ENCODE measurements around the gene SEC16A.

Gene SEC16A

GRCh38 chr9:136484153-136485048, 1.6 kb upstream of the SEC16A start:
- H3K9me3 ChIP-seq (ENCODE audit: control insufficient read depth, low read length): no peaks in the 10 kb centered on the region
- H3K27me3 ChIP-seq (replicated peaks; ENCODE audit: control insufficient read depth, insufficient read depth, low read length, poor library complexity, severe bottlenecking): no peaks in the 10 kb centered on the region
- DNase-seq: peak in 2 of 3 donors; percentile 5 to 8
- peaks cover 21% of the 10 kb centered on the region for H3K4me1 ChIP-seq (ENCODE audit: control insufficient read depth, insufficient read depth, low read length, poor library complexity, severe bottlenecking)
- peaks cover 3% of the 10 kb centered on the region for H3K36me3 ChIP-seq (ENCODE audit: control insufficient read depth, insufficient read depth, low read length)
- H3K4me3 ChIP-seq (ENCODE audit: insufficient read depth, low read depth, low read length, poor library complexity, severe bottlenecking): peak overlapping the region; percentile 49
- peak overlapping the region; percentile 91 for H3K27ac ChIP-seq (ENCODE audit: insufficient read depth, low read length, poor library complexity, severe bottlenecking)

DNA sequence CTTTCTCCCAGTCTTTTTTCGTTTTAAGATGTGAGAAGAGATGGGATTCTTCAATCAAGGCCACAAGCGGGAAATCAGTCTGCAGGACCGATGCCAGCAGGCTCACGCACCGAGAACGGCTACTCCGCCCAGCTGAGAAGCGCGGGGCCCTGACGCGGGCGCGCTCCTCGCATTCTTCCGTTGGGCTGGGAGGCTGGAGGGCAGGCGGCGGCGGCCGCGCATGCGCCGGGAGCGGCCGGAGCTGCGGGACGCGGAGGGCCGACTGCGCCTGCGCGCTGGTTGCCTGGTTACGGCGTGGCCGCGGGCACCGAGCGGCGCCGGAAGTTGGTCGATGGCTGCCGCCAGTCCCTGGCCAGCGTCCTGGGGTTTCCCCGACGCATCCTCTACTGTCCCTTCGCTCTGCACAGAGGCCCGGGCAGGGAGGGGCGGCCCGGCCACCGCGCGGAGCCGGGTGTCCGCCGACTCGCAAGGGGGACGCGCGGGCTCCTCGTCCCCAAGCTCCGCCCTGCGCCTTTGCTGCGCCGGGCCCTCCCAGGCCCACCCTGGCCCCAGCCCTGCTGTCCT, 831 bp upstream of the SEC16A start:
- Histone ChIP-seq H3K4me3 (ENCODE audit: insufficient read depth, low read depth, low read length, poor library complexity, severe bottlenecking) (peak overlapping the region; percentile 49), H3K27me3 (replicated peaks; ENCODE audit: control insufficient read depth, insufficient read depth, low read length, poor library complexity, severe bottlenecking) (no peaks in the 10 kb centered on the region), H3K36me3 (ENCODE audit: control insufficient read depth, insufficient read depth, low read length) (peaks cover 3% of the 10 kb centered on the region), H3K27ac (ENCODE audit: insufficient read depth, low read length, poor library complexity, severe bottlenecking) (peak overlapping the region; percentile 91), H3K4me1 (ENCODE audit: control insufficient read depth, insufficient read depth, low read length, poor library complexity, severe bottlenecking) (peaks cover 21% of the 10 kb centered on the region), H3K9me3 (ENCODE audit: control insufficient read depth, low read length) (no peaks in the 10 kb centered on the region)
- DNase-seq: peak; percentile 86 to 93 (median 92)

DNA sequence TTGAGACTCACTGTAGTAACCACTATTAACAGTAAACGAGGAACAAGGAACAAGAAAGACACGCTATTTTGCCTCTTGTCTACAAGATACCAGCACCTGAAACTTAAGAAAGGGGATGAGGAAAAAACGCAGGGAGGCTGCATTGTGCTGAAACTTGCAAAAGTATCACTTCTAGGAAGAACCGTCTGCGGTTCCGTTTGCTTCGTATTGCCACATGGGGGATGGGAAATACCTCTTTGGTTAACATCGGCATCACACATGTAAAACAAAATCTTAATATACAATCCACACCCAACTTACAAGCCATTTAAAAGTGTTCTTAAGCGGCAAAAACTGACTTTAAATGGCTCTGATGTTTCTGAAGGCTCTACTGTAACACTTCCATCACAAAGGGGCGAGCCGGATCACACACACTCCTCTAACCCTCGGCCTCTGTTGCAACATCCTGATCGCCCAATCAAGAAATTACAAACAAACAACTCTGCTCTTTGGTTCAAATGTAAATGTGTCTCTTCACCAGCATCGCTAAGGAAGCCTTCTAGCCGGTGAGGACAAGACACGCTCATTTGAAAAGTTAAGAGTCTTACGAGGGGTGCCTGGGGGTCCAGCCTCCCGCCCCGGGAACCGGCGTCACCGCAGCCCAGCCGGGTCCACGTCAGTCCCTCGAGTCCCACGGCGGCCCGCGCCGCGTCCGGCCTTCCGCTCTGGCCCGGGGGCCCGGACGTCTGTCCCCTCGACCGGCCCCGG, 621 bp downstream of the SEC16A start:
- peak in 2 of 3 donors; percentile 5 to 29 for DNase-seq
- H3K27me3 ChIP-seq (replicated peaks; ENCODE audit: control insufficient read depth, insufficient read depth, low read length, poor library complexity, severe bottlenecking): no peaks in the 10 kb centered on the region
- H3K4me3 ChIP-seq (ENCODE audit: insufficient read depth, low read depth, low read length, poor library complexity, severe bottlenecking): peak overlapping the region; percentile 92
- H3K9me3 ChIP-seq (ENCODE audit: control insufficient read depth, low read length): no peaks in the 10 kb centered on the region
- peak overlapping the region; percentile 96 for H3K27ac ChIP-seq (ENCODE audit: insufficient read depth, low read length, poor library complexity, severe bottlenecking)
- peaks cover 16% of the 10 kb centered on the region for H3K36me3 ChIP-seq (ENCODE audit: control insufficient read depth, insufficient read depth, low read length)
- peaks cover 21% of the 10 kb centered on the region for H3K4me1 ChIP-seq (ENCODE audit: control insufficient read depth, insufficient read depth, low read length, poor library complexity, severe bottlenecking)

DNA sequence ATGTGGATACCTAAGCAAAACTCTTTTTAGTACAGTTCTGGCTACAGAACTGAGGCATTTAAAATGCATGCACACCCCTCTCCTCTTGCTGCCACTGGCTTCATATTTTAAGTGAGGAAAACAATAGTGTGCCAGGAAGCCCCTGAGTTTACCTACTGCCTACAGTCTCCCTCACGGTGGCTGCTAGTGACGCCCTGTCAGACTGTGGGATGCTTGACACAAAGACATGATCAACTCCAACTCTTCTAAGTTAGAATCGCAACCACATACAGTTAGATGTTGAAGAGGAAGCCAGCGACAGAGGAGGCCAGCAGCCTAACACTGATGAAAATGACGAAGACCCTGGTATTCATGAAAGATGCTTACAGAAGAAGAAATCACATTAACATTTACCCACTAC, 1.3 kb downstream of the SEC16A start:
- DNase-seq: no peak
- H3K27me3 ChIP-seq (replicated peaks; ENCODE audit: control insufficient read depth, insufficient read depth, low read length, poor library complexity, severe bottlenecking): no peaks in the 10 kb centered on the region
- H3K9me3 ChIP-seq (ENCODE audit: control insufficient read depth, low read length): no peaks in the 10 kb centered on the region
- peaks cover 21% of the 10 kb centered on the region for H3K4me1 ChIP-seq (ENCODE audit: control insufficient read depth, insufficient read depth, low read length, poor library complexity, severe bottlenecking)
- H3K4me3 ChIP-seq (ENCODE audit: insufficient read depth, low read depth, low read length, poor library complexity, severe bottlenecking): peak overlapping the region; percentile 92
- H3K36me3 ChIP-seq (ENCODE audit: control insufficient read depth, insufficient read depth, low read length): peaks cover 23% of the 10 kb centered on the region
- peak overlapping the region; percentile 96 for H3K27ac ChIP-seq (ENCODE audit: insufficient read depth, low read length, poor library complexity, severe bottlenecking)

- Histone ChIP-seq H3K9me3 (ENCODE audit: control insufficient read depth, low read length) (no peaks in the 10 kb centered on the region), H3K4me1 (ENCODE audit: control insufficient read depth, insufficient read depth, low read length, poor library complexity, severe bottlenecking) (peaks cover 3% of the 10 kb centered on the region), H3K27me3 (replicated peaks; ENCODE audit: control insufficient read depth, insufficient read depth, low read length, poor library complexity, severe bottlenecking) (no peaks in the 10 kb centered on the region), H3K27ac (ENCODE audit: insufficient read depth, low read length, poor library complexity, severe bottlenecking) (no peak overlapping the region), H3K4me3 (ENCODE audit: insufficient read depth, low read depth, low read length, poor library complexity, severe bottlenecking) (no peak overlapping the region), H3K36me3 (ENCODE audit: control insufficient read depth, insufficient read depth, low read length) (peaks cover 71% of the 10 kb centered on the region)
- no peak for DNase-seq
These were observed 6.3 kb downstream of the SEC16A start for GRCh38 chr9:136476369-136477150.

DNA sequence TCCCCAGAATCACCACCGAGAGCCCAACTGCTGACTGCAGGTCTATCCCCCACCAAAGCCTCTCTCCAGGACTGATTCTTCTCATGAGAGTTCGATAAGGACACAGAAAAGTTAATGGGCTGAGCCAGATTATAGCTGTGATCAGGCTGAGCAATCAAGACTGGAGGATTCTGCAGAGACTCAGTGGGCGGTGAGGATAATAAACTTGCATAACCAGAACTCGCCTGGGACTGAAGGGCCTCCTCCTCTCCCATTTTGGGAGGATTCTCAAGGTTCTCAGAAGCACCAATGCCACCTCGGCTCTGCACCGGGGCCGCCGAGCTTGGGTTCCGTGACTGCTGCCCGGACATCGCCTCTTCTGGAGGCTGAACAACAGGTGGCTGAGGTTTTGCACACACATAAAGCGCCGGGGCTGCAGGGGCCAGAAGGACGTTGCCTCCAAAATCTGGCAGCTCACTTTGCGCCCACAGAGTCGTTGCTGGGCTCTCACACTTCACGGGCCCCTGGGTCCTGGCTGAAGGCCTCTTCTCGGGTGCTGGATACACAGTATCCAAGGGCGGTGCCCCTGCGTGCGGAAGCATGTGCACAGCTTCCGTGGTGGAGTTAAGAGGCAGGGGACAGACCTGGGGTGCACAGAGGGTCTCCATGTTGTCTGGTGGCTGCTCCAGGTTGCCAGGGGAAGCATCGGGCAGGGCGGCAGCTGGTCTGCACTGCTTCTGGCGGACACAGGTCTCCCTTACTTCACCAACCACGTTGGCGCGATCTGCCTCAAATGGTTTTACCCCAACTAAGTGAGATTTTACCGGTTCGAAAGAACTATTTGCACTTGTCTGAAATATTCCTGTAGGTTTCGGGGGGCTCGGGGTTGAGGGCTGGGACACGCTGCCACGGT, 7.6 kb downstream of the SEC16A start:
- no peak overlapping the region for H3K27ac ChIP-seq (ENCODE audit: insufficient read depth, low read length, poor library complexity, severe bottlenecking)
- no peaks in the 10 kb centered on the region for H3K9me3 ChIP-seq (ENCODE audit: control insufficient read depth, low read length)
- DNase-seq: no peak
- no peak overlapping the region for H3K4me3 ChIP-seq (ENCODE audit: insufficient read depth, low read depth, low read length, poor library complexity, severe bottlenecking)
- H3K36me3 ChIP-seq (ENCODE audit: control insufficient read depth, insufficient read depth, low read length): peaks cover 83% of the 10 kb centered on the region
- H3K4me1 ChIP-seq (ENCODE audit: control insufficient read depth, insufficient read depth, low read length, poor library complexity, severe bottlenecking): no peaks in the 10 kb centered on the region
- H3K27me3 ChIP-seq (replicated peaks; ENCODE audit: control insufficient read depth, insufficient read depth, low read length, poor library complexity, severe bottlenecking): no peaks in the 10 kb centered on the region

GRCh38 chr9:136474021-136474640, 8.7 kb downstream of the SEC16A start:
- DNase-seq: no peak
- Histone ChIP-seq H3K4me3 (ENCODE audit: insufficient read depth, low read depth, low read length, poor library complexity, severe bottlenecking) (no peak overlapping the region), H3K36me3 (ENCODE audit: control insufficient read depth, insufficient read depth, low read length) (peaks cover 90% of the 10 kb centered on the region), H3K4me1 (ENCODE audit: control insufficient read depth, insufficient read depth, low read length, poor library complexity, severe bottlenecking) (no peaks in the 10 kb centered on the region), H3K9me3 (ENCODE audit: control insufficient read depth, low read length) (no peaks in the 10 kb centered on the region), H3K27ac (ENCODE audit: insufficient read depth, low read length, poor library complexity, severe bottlenecking) (no peak overlapping the region), H3K27me3 (replicated peaks; ENCODE audit: control insufficient read depth, insufficient read depth, low read length, poor library complexity, severe bottlenecking) (no peaks in the 10 kb centered on the region)

GRCh38 chr9:136473354-136473721, 9.5 kb downstream of the SEC16A start:
- H3K36me3 ChIP-seq (ENCODE audit: control insufficient read depth, insufficient read depth, low read length): peaks cover 94% of the 10 kb centered on the region
- no peak for DNase-seq
- H3K9me3 ChIP-seq (ENCODE audit: control insufficient read depth, low read length): no peaks in the 10 kb centered on the region
- H3K27me3 ChIP-seq (replicated peaks; ENCODE audit: control insufficient read depth, insufficient read depth, low read length, poor library complexity, severe bottlenecking): no peaks in the 10 kb centered on the region
- H3K4me1 ChIP-seq (ENCODE audit: control insufficient read depth, insufficient read depth, low read length, poor library complexity, severe bottlenecking): no peaks in the 10 kb centered on the region
- H3K27ac ChIP-seq (ENCODE audit: insufficient read depth, low read length, poor library complexity, severe bottlenecking): no peak overlapping the region
- H3K4me3 ChIP-seq (ENCODE audit: insufficient read depth, low read depth, low read length, poor library complexity, severe bottlenecking): no peak overlapping the region

All from effector memory CD4-positive, alpha-beta T cell (primary cell).